Gastroesophageal sphincter (tissue), 3 donors: ENCODE results near the gene MIPEP.

Source experiments
- CTCF ChIP-seq, 4 experiments: fragments of 200-600 bp in 2 of 4; fragments of 450-650 bp in 2 of 4; sonication (generic) in 1 of 4; IDR thresholded peaks; one replicate each; pipeline ENCODE4 v1.5.1; 2017 to 2019; ENCODE audit warnings: antibody characterized with exemption in 4 of 4, mild to moderate bottlenecking in 2 of 4, moderate library complexity in 2 of 4
- POLR2A ChIP-seq, 2 donors: fragments of 450-650 bp; IDR thresholded peaks; one replicate each; pipeline ENCODE4 v1.6.1; 2017; ENCODE audit warnings: antibody characterized with exemption in 2 of 2, mild to moderate bottlenecking in 2 of 2, moderate library complexity in 1 of 2

GRCh38 chr13:23696610-23697009 lies 192.6 kb downstream of the MIPEP start:
- no peak for TF ChIP-seq CTCF (IDR thresholded peaks at IDR 0.05)
- TF ChIP-seq POLR2A (IDR thresholded peaks at IDR 0.05), result no peak
